Measurements from ENCODE around the gene C11orf68. TPM values are rescaled to one million over a fixed set of nuclear protein-coding genes. Genes with fewer than 3 reads are reported as not detected.

C11orf68 gene
- total and polyA plus RNA-seq, 9 of the 15 experiments (the other 6 are each of a cell fraction or from before 2014, with no cell fraction given) = 3.6 to 35.9 (median 12.8) TPM

DNA sequence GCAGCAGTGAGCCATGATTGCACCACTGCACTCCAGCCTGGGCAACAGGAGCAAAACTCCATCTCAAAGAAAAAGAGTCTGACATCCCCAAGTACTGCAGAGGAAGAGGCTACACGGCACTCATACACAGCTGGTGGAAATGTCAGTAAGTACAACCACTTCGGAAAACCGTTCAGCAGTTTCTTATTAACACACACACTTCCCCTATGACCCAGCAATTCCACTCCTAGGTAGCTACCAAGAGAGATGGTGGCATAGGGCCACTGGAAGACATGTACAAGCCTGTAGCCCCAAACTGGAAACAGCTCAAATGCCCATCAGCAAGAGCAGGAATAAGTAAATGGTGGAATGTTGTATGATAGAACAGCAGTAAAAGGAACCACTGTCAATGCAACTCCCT is 3.7 kb upstream of the C11orf68 start:
- BruUV-seq (replicated peaks) = no TSS peak
- Histone ChIP-seq H3K9ac (ENCODE audit: insufficient read depth in 1 of 2, low read depth in 2 of 2, low read length in 2 of 2) (0 out of 4 replicates have a peak overlapping the region, but pooled peaks of 1 of the 2 experiments have one; percentile 20), H3K4me1 (replicated peaks in 1 of 2; ENCODE audit: control insufficient read depth in 2 of 2, insufficient read depth in 2 of 2, low read length in 2 of 2) (peaks cover 13 to 41% of the 10 kb centered on the region in 2 experiments), H2AFZ (ENCODE audit: low read depth, low read length) (no peak overlapping the region), H3K9me1 (ENCODE audit: control insufficient read depth, insufficient read depth, low read length) (no peaks in the 10 kb centered on the region), H3K4me3 (no peak overlapping the region), H3K9me3 (replicated peaks; ENCODE audit: control insufficient read depth, insufficient read depth, low read depth, low read length) (no peaks in the 10 kb centered on the region), H3K36me3 (ENCODE audit: control insufficient read depth, insufficient read depth, low read length) (peaks cover 22% of the 10 kb centered on the region; the same call in 1 of the 3 replicates), H3K4me2 (ENCODE audit: insufficient read depth, low read length) (no peak overlapping the region), H4K20me1 (replicated peaks; ENCODE audit: control insufficient read depth, insufficient read depth, low read length) (no peaks in the 10 kb centered on the region), H3K27ac (ENCODE audit: extremely low read depth, low read depth, low read length) (no peak overlapping the region), H3K79me2 (ENCODE audit: control insufficient read depth, insufficient read depth, low read length) (peaks cover 23% of the 10 kb centered on the region), H3K27me3 (ENCODE audit: control insufficient read depth in 2 of 2, insufficient read depth in 2 of 2, low read length in 2 of 2) (no peaks in the 10 kb centered on the region)
- peak; percentile 48 for FAIRE-seq
- TF ChIP-seq, protein P1, sequence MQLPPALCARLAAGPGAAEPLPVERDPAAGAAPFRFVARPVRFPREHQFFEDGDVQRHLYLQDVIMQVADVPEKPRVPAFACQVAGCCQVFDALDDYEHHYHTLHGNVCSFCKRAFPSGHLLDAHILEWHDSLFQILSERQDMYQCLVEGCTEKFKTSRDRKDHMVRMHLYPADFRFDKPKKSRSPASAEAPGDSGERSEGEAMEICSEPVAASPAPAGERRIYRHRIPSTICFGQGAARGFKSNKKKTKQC (CRISPR knock-in tag; IDR thresholded peaks at IDR 0.05) = no peak
- TF ChIP-seq CBX8 (IDR thresholded peaks at IDR 0.05; ENCODE audit: borderline replicate concordance, extremely low read depth, low read depth, low read length, poor library complexity, severe bottlenecking) (no peak), ZBTB34 (CRISPR knock-in tag; IDR thresholded peaks at IDR 0.05) (no peak), CXXC5 (CRISPR knock-in tag; IDR thresholded peaks at IDR 0.05) (no peak), CREM (IDR thresholded peaks at IDR 0.05; ENCODE audit: low read depth) (no peak), ZNF316 (IDR thresholded peaks at IDR 0.05) (no peak)
- intact Hi-C loops (cut with micrococcal nuclease) (no loop called here), in situ Hi-C loops (cut with MboI) (no loop called here)
- WGBS (ENCODE audit: insufficient coverage, low coverage, missing lambda C conversion rate) = 61% methylated on average over 3 of the region's 3 CpGs
- POLR2A ChIA-PET = interaction anchor here (0.8 to 1.9 kb wide), 7 partner anchors 8 to 29 kb away, joined by 3 to 13 read pairs (median 4); partner anchors contain the start of gene FOSL1
- DNase-seq (ENCODE audit: extremely low read depth in 1 of 4, low spot score in 3 of 4) = no peak
- CTCF ChIA-PET (ENCODE audit: low intra/inter-chr PET ratio) = no interaction called here
- ATAC-seq = no peak
